Ovary (tissue), 9 donors: Measurements from ENCODE around the gene CNTNAP5. TPM values are rescaled to one million over a fixed set of nuclear protein-coding genes. Genes with fewer than 3 reads are reported as not detected.

Experiments used
- DNase-seq, 5 donors: peaks; one replicate each; pipeline ENCODE4 v3.0.0-alpha.2; 2019 to 2020
- H3K27ac ChIP-seq, 2 donors: fragments of 200-600 bp; one replicate each; pipeline versions ENCODE4 v1.5.1 to v1.8.0; 2019 to 2022
- H3K27me3 ChIP-seq: fragments of 200-600 bp; one replicate; pipeline ENCODE4 v1.8.0; 2022
- H3K36me3 ChIP-seq: fragments of 200-600 bp; sonication (generic); one replicate; pipeline ENCODE4 v1.5.1; 2019
- H3K4me1 ChIP-seq: one replicate; pipeline ENCODE4 v1.8.1; 2013; ENCODE audit warnings: mild to moderate bottlenecking, moderate library complexity; ENCODE audit not compliant: insufficient read depth
- H3K4me3 ChIP-seq: fragments of 200-600 bp; sonication (generic); one replicate; pipeline ENCODE4 v1.5.1; 2017
- H3K9me3 ChIP-seq, 2 donors: fragments of 200-600 bp in 1 of 2; sonication (generic) in 1 of 2; one replicate each; pipeline versions ENCODE4 v1.5.1 to v1.8.1; 2013 to 2019; ENCODE audit warnings: mild to moderate bottlenecking in 1 of 2, moderate library complexity in 1 of 2
- EP300 ChIP-seq: sonication (generic); formaldehyde crosslinking; IDR thresholded peaks from one replicate; pipeline ENCODE4 v1.6.1; 2017; ENCODE audit warnings: antibody characterized with exemption
- POLR2A ChIP-seq: fragments of 450-650 bp; IDR thresholded peaks from one replicate; pipeline ENCODE4 v1.6.1; 2017; ENCODE audit warnings: antibody characterized with exemption, mild to moderate bottlenecking, moderate library complexity
- WGBS, 3 donors: extraction: QIAGEN DNeasy Blood & Tissue Kit in 1 of 3; methylation state at CpG; one replicate each; pipeline versions ENCODE4 v1.1.5 to v1.1.7; 2013 to 2017; 5-methylcytosine and 5-hydroxymethylcytosine counted together
- intact Hi-C, 4 donors: fragments of 100-400 bp; cut with DNase I; formaldehyde crosslinking; loops; one replicate each; pipeline versions ENCODE4 v1.11.0 to v1.15.1; 2022 to 2023
- polyA plus RNA-seq, 2 donors: library from polyadenylated mRNA; stranded (reverse); fragments of 200-250 nt in 1 of 2; fragments of 350-450 nt in 1 of 2; fragmentation: Illumina TruSeq in 1 of 2; extraction: RNeasy Lipid Tissue Mini Kit (QIAGEN cat#74804) in 1 of 2; gene quantifications; one replicate each; pipeline ENCODE4 v1.2.3, GENCODE V29; 2013 to 2014
- total RNA-seq, 7 donors: library from RNA; depleted of rRNA in 2 of 7; stranded (reverse); fragments of >200 nt in 2 of 7; fragmentation: NEBNext Ultra II Directional in 3 of 7; extraction: Animal tissue kit (Norgen Biotek cat#: 25700) in 3 of 7; gene quantifications; one replicate each; pipeline versions ENCODE4 v1.1.0 to v1.2.4, GENCODE V29; 2016 to 2023
- TF ChIP-seq, protein P1 (sequence below), 3 donors: fragments of 450-650 bp in 2 of 3; fragments of 200-600 bp in 1 of 3; IDR thresholded peaks; one replicate each; pipeline versions ENCODE4 v1.5.1 to v1.8.0; 2016 to 2022; ENCODE audit warnings: antibody characterized with exemption in 3 of 3, mild to moderate bottlenecking in 1 of 3
- donor health status: DM: no; HTN: no; CAD: no; lungs with moderate emphysema.
- donor health status: DM: no; HTN: no; CAD: no.
- donor health status: Bipolar disorder and iron deficiency.
- donor health status: DM: yes; HTN: yes; CAD: no.
- donor health status: DM: no; HTN: no; CAD: no.
- donor health status: DM: yes; HTN: yes; CAD: no.

The CNTNAP5 gene
- total and polyA plus RNA-seq, 9 donors = not detected

DNA sequence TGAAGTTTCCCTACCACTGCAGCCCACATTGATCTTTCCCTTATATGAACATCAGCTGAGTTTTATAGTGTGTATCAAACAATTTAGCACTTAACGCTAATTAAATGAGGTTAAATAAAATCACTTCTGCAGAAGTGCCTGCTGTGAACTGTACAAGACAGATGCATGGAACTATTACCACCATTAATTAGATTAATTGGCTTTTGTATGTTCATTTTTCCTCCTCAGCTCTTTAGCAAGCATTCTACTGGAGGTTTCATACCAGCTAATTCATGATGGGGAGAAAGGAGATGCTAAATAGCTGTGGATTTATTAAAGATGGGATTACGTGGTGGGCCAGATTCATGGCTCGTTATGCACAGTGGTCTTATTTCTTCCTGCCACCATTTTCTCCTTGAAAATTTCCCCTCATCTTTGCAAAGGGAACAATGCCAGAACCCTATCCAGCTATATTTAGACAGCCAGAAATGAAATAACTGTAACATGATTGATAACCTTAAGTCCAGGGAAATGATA is 96.7 kb downstream of the CNTNAP5 start:
- 64 to 76% (median 71%) methylated on average over 3 of the region's 3 CpGs for WGBS, 3 donors
- Histone ChIP-seq H3K27ac (no peak overlapping the region), H3K9me3 (no peaks in the 10 kb centered on the region), H3K36me3 (no peaks in the 10 kb centered on the region), H3K4me1 (no peaks in the 10 kb centered on the region), H3K27me3 (no peaks in the 10 kb centered on the region), H3K4me3 (no peak overlapping the region)
- no peak for TF ChIP-seq EP300
- TF ChIP-seq, protein P1, sequence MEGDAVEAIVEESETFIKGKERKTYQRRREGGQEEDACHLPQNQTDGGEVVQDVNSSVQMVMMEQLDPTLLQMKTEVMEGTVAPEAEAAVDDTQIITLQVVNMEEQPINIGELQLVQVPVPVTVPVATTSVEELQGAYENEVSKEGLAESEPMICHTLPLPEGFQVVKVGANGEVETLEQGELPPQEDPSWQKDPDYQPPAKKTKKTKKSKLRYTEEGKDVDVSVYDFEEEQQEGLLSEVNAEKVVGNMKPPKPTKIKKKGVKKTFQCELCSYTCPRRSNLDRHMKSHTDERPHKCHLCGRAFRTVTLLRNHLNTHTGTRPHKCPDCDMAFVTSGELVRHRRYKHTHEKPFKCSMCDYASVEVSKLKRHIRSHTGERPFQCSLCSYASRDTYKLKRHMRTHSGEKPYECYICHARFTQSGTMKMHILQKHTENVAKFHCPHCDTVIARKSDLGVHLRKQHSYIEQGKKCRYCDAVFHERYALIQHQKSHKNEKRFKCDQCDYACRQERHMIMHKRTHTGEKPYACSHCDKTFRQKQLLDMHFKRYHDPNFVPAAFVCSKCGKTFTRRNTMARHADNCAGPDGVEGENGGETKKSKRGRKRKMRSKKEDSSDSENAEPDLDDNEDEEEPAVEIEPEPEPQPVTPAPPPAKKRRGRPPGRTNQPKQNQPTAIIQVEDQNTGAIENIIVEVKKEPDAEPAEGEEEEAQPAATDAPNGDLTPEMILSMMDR (IDR thresholded peaks at IDR 0.05) = no peak
- no peak for TF ChIP-seq POLR2A
- no peak for DNase-seq
- intact Hi-C loops = no loop called here

DNA sequence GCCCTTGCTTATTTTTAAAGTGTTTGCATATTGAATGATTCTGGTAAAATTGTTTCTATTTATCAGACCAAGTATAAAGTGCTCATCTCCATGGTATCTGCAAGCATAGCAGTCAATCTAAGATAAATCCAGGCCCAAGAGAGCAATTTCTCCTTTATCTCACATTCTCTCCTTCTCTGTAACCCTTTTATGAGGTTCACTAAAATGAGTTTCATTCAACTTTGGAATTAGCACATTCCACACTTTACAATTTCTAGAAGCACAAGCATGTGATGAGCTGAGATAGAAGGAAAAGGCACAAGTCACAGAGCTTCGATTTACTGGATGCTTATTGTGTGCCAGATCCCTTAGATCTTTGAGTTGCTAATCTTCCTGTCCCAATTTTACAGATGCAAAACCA is 97.3 kb downstream of the CNTNAP5 start:
- no peaks in the 10 kb centered on the region for H3K36me3 ChIP-seq
- no peaks in the 10 kb centered on the region for H3K27me3 ChIP-seq
- no peaks in the 10 kb centered on the region for H3K9me3 ChIP-seq
- DNase-seq = no peak
- no peaks in the 10 kb centered on the region for H3K4me1 ChIP-seq
- 70 to 86% (median 83%) methylated on average over 1 of the region's 1 CpG for WGBS, 3 donors
- no peak overlapping the region for H3K4me3 ChIP-seq
- no peak for TF ChIP-seq POLR2A
- TF ChIP-seq EP300 = no peak
- TF ChIP-seq, protein P1 (IDR thresholded peaks at IDR 0.05) = no peak
- no peak overlapping the region for H3K27ac ChIP-seq
- intact Hi-C loops = no loop called here

DNA sequence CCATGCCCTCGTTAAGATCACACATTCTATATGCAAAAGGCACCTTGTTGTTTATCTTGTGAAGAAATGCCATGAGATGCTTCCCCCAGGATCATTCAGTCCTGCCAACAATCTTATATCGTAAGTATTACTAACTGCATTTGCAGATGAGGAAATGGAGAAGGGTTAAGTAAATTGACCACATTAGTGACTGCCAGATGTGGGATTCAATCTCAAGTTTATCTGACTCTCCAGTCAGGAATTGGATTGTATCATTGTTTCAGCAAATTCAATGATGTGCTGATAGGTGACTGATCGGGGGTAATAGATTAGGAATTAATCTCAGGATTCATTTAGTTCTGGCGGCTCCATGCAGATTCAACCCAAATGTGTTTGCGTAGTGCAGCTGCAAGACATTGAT is 106.2 kb downstream of the CNTNAP5 start:
- TF ChIP-seq EP300 = no peak
- TF ChIP-seq, protein P1 (IDR thresholded peaks at IDR 0.05) = no peak
- no peak for TF ChIP-seq POLR2A
- Histone ChIP-seq H3K27ac (no peak overlapping the region), H3K4me3 (no peak overlapping the region), H3K36me3 (no peaks in the 10 kb centered on the region), H3K27me3 (no peaks in the 10 kb centered on the region), H3K9me3 (no peaks in the 10 kb centered on the region), H3K4me1 (no peaks in the 10 kb centered on the region)
- no peak for DNase-seq
- intact Hi-C loops = no loop called here
- 83 to 89% (median 86%) methylated on average over 5 of the region's 5 CpGs for WGBS, 3 donors

DNA sequence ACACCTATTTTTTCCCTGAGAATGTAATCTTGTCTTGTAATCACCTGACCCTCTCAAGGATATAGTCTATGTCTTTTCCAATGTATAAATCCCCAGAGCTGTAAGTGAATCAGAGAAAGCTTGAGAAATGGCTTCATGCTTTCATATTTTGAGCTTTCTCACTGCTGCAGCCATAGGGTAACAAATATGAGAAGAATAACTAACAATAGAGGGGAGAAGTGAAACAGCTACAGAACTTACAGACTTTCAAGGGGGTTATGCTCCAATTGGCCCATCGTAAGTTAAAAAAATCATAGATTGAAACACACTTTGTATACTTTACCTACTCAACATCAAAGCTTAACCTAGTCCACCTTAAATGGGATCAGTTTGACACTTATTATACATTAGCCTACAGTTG is 111.0 kb downstream of the CNTNAP5 start:
- Histone ChIP-seq H3K27me3 (no peaks in the 10 kb centered on the region), H3K36me3 (no peaks in the 10 kb centered on the region), H3K9me3 (no peaks in the 10 kb centered on the region), H3K4me3 (no peak overlapping the region), H3K27ac (no peak overlapping the region), H3K4me1 (no peaks in the 10 kb centered on the region)
- intact Hi-C loops = no loop called here
- no peak for DNase-seq
- TF ChIP-seq, protein P1 (IDR thresholded peaks at IDR 0.05) = no peak
- TF ChIP-seq EP300 (no peak), POLR2A (no peak)
- WGBS, 3 donors = 85 to 91% (median 90%) methylated on average over 1 of the region's 1 CpG
